Astrocyte (in vitro differentiated cells and primary cell): ENCODE data around the gene NR2F2.

Experiments used
- CTCF ChIP-seq: IDR thresholded peaks from 2 replicates; pipeline ENCODE4 v1.5.1; 2011; ENCODE audit warnings: low read depth, mild to moderate bottlenecking, inconsistent platforms, low read length, moderate library complexity; ENCODE audit not compliant: insufficient read depth
- EZH2 ChIP-seq: IDR thresholded peaks from 2 replicates; pipeline ENCODE4 v1.6.1; 2012; ENCODE audit warnings: mild to moderate bottlenecking, low read length, inconsistent platforms; ENCODE audit not compliant: insufficient read depth

- TF ChIP-seq CTCF = no peak
- TF ChIP-seq EZH2 = no peak
These were observed 8.5 kb downstream of the NR2F2 start for GRCh38 chr15:96338766-96339618.
